ENCODE results near the gene LCN6. TPM values are rescaled to one million over a fixed set of nuclear protein-coding genes. Genes with fewer than 3 reads are reported as not detected.
"Not testable (repeated sequence)": the region's sequence is repeated elsewhere in the genome, so short reads cannot be mapped to it uniquely, and the experiment has no call there.

The LCN6 gene
- polyA plus RNA-seq, result 10 to 100 TPM in 1 of 2 donors, 1 to 10 TPM in 1; 9.0 to 14.4 TPM

DNA sequence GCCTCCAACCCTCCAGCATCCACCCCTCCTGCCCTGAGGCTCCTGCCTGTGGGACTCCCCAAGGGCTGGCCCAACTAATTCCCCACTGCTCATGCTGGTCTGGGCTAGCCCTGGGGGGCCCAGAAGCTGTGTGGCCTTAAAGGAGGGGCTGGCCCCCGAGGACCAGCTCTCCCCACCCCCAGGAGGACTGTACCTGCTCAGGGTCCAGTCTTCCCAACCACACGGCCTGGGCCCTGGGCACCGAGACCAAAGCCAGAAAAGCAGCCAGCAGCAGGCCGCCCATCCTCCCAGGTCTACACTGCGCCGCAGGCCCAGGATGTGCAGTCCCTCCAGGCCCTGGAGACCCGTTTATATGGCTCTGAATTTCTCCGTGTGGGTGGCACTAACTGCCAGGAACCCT, at the start of gene LCN6:
Gene LCN6 (minus strand): TSS at position 325 of the 400 bp plus-strand sequence. CDS start 42 bp downstream, at position 283.
- Histone ChIP-seq H3K4me3 (ENCODE audit: low read depth in 1 of 2, low read length in 2 of 2) (no peak within 1 kb of the TSS), H3K9me3 (ENCODE audit: control insufficient read depth in 2 of 2, insufficient read depth in 1 of 2, low read depth in 1 of 2, low read length in 1 of 2) (peaks cover 0 to 6% of the 10 kb centered on the region in 2 donors), H3K4me1 (ENCODE audit: control insufficient read depth in 2 of 2, insufficient read depth in 2 of 2, low read length in 1 of 2) (peaks cover 2 to 4% of the 10 kb centered on the region in 2 donors), H3K36me3 (ENCODE audit: control insufficient read depth in 2 of 2, insufficient read depth in 2 of 2, low read length in 1 of 2) (no peaks in the 10 kb centered on the region), H3K27me3 (ENCODE audit: control insufficient read depth in 1 of 2, insufficient read depth in 2 of 2, low read length in 2 of 2) (no peaks in the 10 kb centered on the region), H3K27ac (ENCODE audit: low read depth in 2 of 2, low read length in 1 of 2) (peak within 1 kb of the TSS in 1 of 2 donors; percentile 18)
- 73 to 76% methylated on average over 8 of the region's 8 CpGs for WGBS, 2 donors

GRCh38 chr9:136796775-136797347, 48.5 kb upstream of the LCN6 start:
- not testable (repeated sequence) for H3K36me3 ChIP-seq (ENCODE audit: control insufficient read depth in 2 of 2, insufficient read depth in 2 of 2, low read length in 1 of 2); H3K4me3 ChIP-seq (ENCODE audit: low read depth in 1 of 2, low read length in 2 of 2); H3K9me3 ChIP-seq (ENCODE audit: control insufficient read depth in 2 of 2, insufficient read depth in 1 of 2, low read depth in 1 of 2, low read length in 1 of 2); H3K27ac ChIP-seq (ENCODE audit: low read depth in 2 of 2, low read length in 1 of 2); H3K27me3 ChIP-seq (ENCODE audit: control insufficient read depth in 1 of 2, insufficient read depth in 2 of 2, low read length in 2 of 2)
- whole genome bisulfite sequencing, 2 donors, result 9 to 10% methylated on average over 10 of the region's 10 CpGs
- peaks cover 16 to 23% of the 10 kb centered on the region in 2 donors for H3K4me1 ChIP-seq (ENCODE audit: control insufficient read depth in 2 of 2, insufficient read depth in 2 of 2, low read length in 1 of 2)

GRCh38 chr9:136796238-136796774, 48.0 kb upstream of the LCN6 start, which contains the start of gene CCDC183:
CCDC183 (plus strand) TSS chr9:136796338; CDS start chr9:136796398, 60 bp downstream.
- no peaks in the 10 kb centered on the region for H3K27me3 ChIP-seq (ENCODE audit: control insufficient read depth in 1 of 2, insufficient read depth in 2 of 2, low read length in 2 of 2)
- H3K36me3 ChIP-seq (ENCODE audit: control insufficient read depth in 2 of 2, insufficient read depth in 2 of 2, low read length in 1 of 2), result peaks cover 0 to 3% of the 10 kb centered on the region in 2 donors
- no peak within 1 kb of the TSS for H3K27ac ChIP-seq (ENCODE audit: low read depth in 2 of 2, low read length in 1 of 2)
- peaks cover 17 to 23% of the 10 kb centered on the region in 2 donors for H3K4me1 ChIP-seq (ENCODE audit: control insufficient read depth in 2 of 2, insufficient read depth in 2 of 2, low read length in 1 of 2)
- WGBS, 2 donors, result 46 to 48% methylated on average over 5 of the region's 5 CpGs
- no peaks in the 10 kb centered on the region for H3K9me3 ChIP-seq (ENCODE audit: control insufficient read depth in 2 of 2, insufficient read depth in 1 of 2, low read depth in 1 of 2, low read length in 1 of 2)
- H3K4me3 ChIP-seq (ENCODE audit: low read depth in 1 of 2, low read length in 2 of 2), result no peak within 1 kb of the TSS

GRCh38 chr9:136795000-136795348, 46.6 kb upstream of the LCN6 start:
- Histone ChIP-seq H3K4me3 (ENCODE audit: low read depth in 1 of 2, low read length in 2 of 2) (no peak overlapping the region), H3K36me3 (ENCODE audit: control insufficient read depth in 2 of 2, insufficient read depth in 2 of 2, low read length in 1 of 2) (peaks cover 0 to 3% of the 10 kb centered on the region in 2 donors), H3K27me3 (ENCODE audit: control insufficient read depth in 1 of 2, insufficient read depth in 2 of 2, low read length in 2 of 2) (no peaks in the 10 kb centered on the region), H3K9me3 (ENCODE audit: control insufficient read depth in 2 of 2, insufficient read depth in 1 of 2, low read depth in 1 of 2, low read length in 1 of 2) (no peaks in the 10 kb centered on the region), H3K27ac (ENCODE audit: low read depth in 2 of 2, low read length in 1 of 2) (no peak overlapping the region), H3K4me1 (ENCODE audit: control insufficient read depth in 2 of 2, insufficient read depth in 2 of 2, low read length in 1 of 2) (peaks cover 14 to 19% of the 10 kb centered on the region in 2 donors)
- 77 to 82% methylated on average over 6 of the region's 6 CpGs for WGBS, 2 donors

- 85 to 87% methylated on average over 14 of the region's 14 CpGs for WGBS, 2 donors
- no peak overlapping the region for H3K27ac ChIP-seq (ENCODE audit: low read depth in 2 of 2, low read length in 1 of 2)
- H3K4me1 ChIP-seq (ENCODE audit: control insufficient read depth in 2 of 2, insufficient read depth in 2 of 2, low read length in 1 of 2), result peaks cover 11 to 15% of the 10 kb centered on the region in 2 donors
Measured at GRCh38 chr9:136794281-136794999, 46.1 kb upstream of the LCN6 start.

GRCh38 chr9:136793086-136793946, 45.0 kb upstream of the LCN6 start:
- Histone ChIP-seq H3K36me3 (ENCODE audit: control insufficient read depth in 2 of 2, insufficient read depth in 2 of 2, low read length in 1 of 2) (peaks cover 0 to 3% of the 10 kb centered on the region in 2 donors), H3K4me1 (ENCODE audit: control insufficient read depth in 2 of 2, insufficient read depth in 2 of 2, low read length in 1 of 2) (peaks cover 6 to 7% of the 10 kb centered on the region in 2 donors), H3K27ac (ENCODE audit: low read depth in 2 of 2, low read length in 1 of 2) (no peak overlapping the region), H3K9me3 (ENCODE audit: control insufficient read depth in 2 of 2, insufficient read depth in 1 of 2, low read depth in 1 of 2, low read length in 1 of 2) (no peaks in the 10 kb centered on the region), H3K4me3 (ENCODE audit: low read depth in 1 of 2, low read length in 2 of 2) (no peak overlapping the region), H3K27me3 (ENCODE audit: control insufficient read depth in 1 of 2, insufficient read depth in 2 of 2, low read length in 2 of 2) (no peaks in the 10 kb centered on the region)
- 76 to 77% methylated on average over 17 of the region's 17 CpGs for WGBS, 2 donors

More at GRCh38 chr9:136794281-136794999, 46.1 kb upstream of the LCN6 start:
- H3K27me3 ChIP-seq (ENCODE audit: control insufficient read depth in 1 of 2, insufficient read depth in 2 of 2, low read length in 2 of 2), result no peaks in the 10 kb centered on the region
- no peak overlapping the region for H3K4me3 ChIP-seq (ENCODE audit: low read depth in 1 of 2, low read length in 2 of 2)
- no peaks in the 10 kb centered on the region for H3K9me3 ChIP-seq (ENCODE audit: control insufficient read depth in 2 of 2, insufficient read depth in 1 of 2, low read depth in 1 of 2, low read length in 1 of 2)
- peaks cover 0 to 3% of the 10 kb centered on the region in 2 donors for H3K36me3 ChIP-seq (ENCODE audit: control insufficient read depth in 2 of 2, insufficient read depth in 2 of 2, low read length in 1 of 2)

- peak overlapping the region in 1 of 2 donors; percentile 98 for H3K27ac ChIP-seq (ENCODE audit: low read depth in 2 of 2, low read length in 1 of 2)
- H3K36me3 ChIP-seq (ENCODE audit: control insufficient read depth in 2 of 2, insufficient read depth in 2 of 2, low read length in 1 of 2), result peaks cover 0 to 3% of the 10 kb centered on the region in 2 donors
- H3K9me3 ChIP-seq (ENCODE audit: control insufficient read depth in 2 of 2, insufficient read depth in 1 of 2, low read depth in 1 of 2, low read length in 1 of 2), result no peaks in the 10 kb centered on the region
- peaks cover 6 to 7% of the 10 kb centered on the region in 2 donors for H3K4me1 ChIP-seq (ENCODE audit: control insufficient read depth in 2 of 2, insufficient read depth in 2 of 2, low read length in 1 of 2)
- no peak overlapping the region for H3K4me3 ChIP-seq (ENCODE audit: low read depth in 1 of 2, low read length in 2 of 2)
- WGBS, 2 donors, result 69 to 79% methylated on average over 15 of the region's 15 CpGs
- no peaks in the 10 kb centered on the region for H3K27me3 ChIP-seq (ENCODE audit: control insufficient read depth in 1 of 2, insufficient read depth in 2 of 2, low read length in 2 of 2)
Measured at GRCh38 chr9:136792321-136793085, 44.2 kb upstream of the LCN6 start.

DNA sequence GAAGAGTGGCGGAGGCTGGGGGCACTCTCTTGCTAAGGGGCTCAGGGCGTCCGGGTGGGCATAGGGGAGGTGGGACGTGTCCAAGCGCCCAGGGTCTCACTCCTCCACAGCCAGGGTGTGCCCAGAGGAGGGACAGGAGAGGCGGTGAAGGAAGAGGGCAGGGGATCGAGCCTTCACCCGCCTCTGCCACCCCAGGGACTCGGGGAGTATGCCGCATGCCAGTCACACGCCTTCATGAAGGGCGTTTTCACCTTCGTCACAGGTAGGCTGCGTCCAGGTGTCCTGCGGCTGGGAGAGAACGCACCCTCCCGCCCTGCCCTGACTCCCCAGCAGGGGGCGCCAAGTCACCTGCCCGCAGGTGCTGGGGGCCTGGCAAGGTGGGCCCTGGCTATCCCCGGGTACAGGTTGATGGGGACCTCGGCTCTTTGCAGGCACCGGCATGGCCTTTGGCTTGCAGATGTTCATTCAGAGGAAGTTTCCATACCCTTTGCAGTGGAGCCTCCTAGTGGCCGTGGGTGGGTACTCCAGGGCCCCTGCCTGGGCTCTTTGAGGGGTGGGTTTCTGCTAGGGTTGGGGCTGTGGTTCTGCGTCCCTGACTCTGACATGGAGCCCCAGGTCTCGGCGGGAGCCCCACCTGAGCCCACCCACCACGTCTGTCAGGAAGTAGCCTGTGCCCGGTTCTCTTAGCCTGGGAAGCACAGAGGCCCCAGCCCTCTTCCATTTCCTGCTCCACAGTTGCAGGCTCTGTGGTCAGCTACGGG, 43.4 kb upstream of the LCN6 start:
- H3K4me1 ChIP-seq (ENCODE audit: control insufficient read depth in 2 of 2, insufficient read depth in 2 of 2, low read length in 1 of 2), result peaks cover 6 to 7% of the 10 kb centered on the region in 2 donors

More for the DNA sequence above, 43.4 kb upstream of the LCN6 start:
- Histone ChIP-seq H3K27me3 (ENCODE audit: control insufficient read depth in 1 of 2, insufficient read depth in 2 of 2, low read length in 2 of 2) (no peaks in the 10 kb centered on the region), H3K27ac (ENCODE audit: low read depth in 2 of 2, low read length in 1 of 2) (peak overlapping the region; percentile 95 to 98), H3K36me3 (ENCODE audit: control insufficient read depth in 2 of 2, insufficient read depth in 2 of 2, low read length in 1 of 2) (peaks cover 0 to 3% of the 10 kb centered on the region in 2 donors), H3K4me3 (ENCODE audit: low read depth in 1 of 2, low read length in 2 of 2) (peak overlapping the region; percentile 61 to 64), H3K9me3 (ENCODE audit: control insufficient read depth in 2 of 2, insufficient read depth in 1 of 2, low read depth in 1 of 2, low read length in 1 of 2) (no peaks in the 10 kb centered on the region)
- WGBS, 2 donors, result 4% methylated on average over 26 to 29 of the region's 29 CpGs

All from esophagus (tissue), 2 donors.